Endodermal cell (in vitro differentiated cells): Measurements from ENCODE around the gene USP24. TPM values are rescaled to one million over a fixed set of nuclear protein-coding genes. Genes with fewer than 3 reads are reported as not detected.

Source experiments
- DNase-seq: peaks from one replicate; pipeline ENCODE4 v3.0.0-alpha.2; 2017
- H3K27ac ChIP-seq: 2 replicates; pipeline ENCODE4 v1.5.1; 2013; ENCODE audit warnings: mild to moderate bottlenecking, low read depth, low read length, moderate library complexity
- H3K27me3 ChIP-seq: 2 replicates; pipeline ENCODE4 v1.6.1; 2013; ENCODE audit warnings: mild to moderate bottlenecking, low read length, moderate library complexity; ENCODE audit not compliant: insufficient read depth, control insufficient read depth, poor library complexity, severe bottlenecking
- H3K36me3 ChIP-seq: 2 replicates; pipeline ENCODE4 v1.7.0; 2013; ENCODE audit warnings: mild to moderate bottlenecking, low read length, moderate library complexity; ENCODE audit not compliant: control insufficient read depth, insufficient read depth
- H3K4me1 ChIP-seq: one replicate; pipeline ENCODE4 v1.7.0; 2013; ENCODE audit warnings: low read length; ENCODE audit not compliant: control insufficient read depth, insufficient read depth
- H3K4me3 ChIP-seq: 2 replicates; pipeline ENCODE4 v1.5.1; 2013; ENCODE audit warnings: mild to moderate bottlenecking, low read length, moderate library complexity
- H3K9ac ChIP-seq: 2 replicates; pipeline ENCODE4 v1.6.1; 2013; ENCODE audit warnings: mild to moderate bottlenecking, low read length, moderate library complexity; ENCODE audit not compliant: poor library complexity, severe bottlenecking; ENCODE audit errors: extremely low read depth
- H3K9me3 ChIP-seq: 2 replicates; pipeline ENCODE4 v1.6.1; 2013; ENCODE audit warnings: mild to moderate bottlenecking, low read length, moderate library complexity; ENCODE audit not compliant: control insufficient read depth
- H3K27ac Mint-ChIP-seq: 2 replicates; pipeline ENCODE4 v1.8.0; 2020; ENCODE audit warnings: mixed read lengths
- H3K27me3 Mint-ChIP-seq: 2 replicates; pipeline ENCODE4 v1.8.0; 2021; ENCODE audit warnings: mild to moderate bottlenecking, mixed read lengths; ENCODE audit not compliant: insufficient read depth
- H3K36me3 Mint-ChIP-seq: 2 replicates; pipeline ENCODE4 v1.8.0; 2020; ENCODE audit warnings: low read depth, mixed read lengths
- H3K4me1 Mint-ChIP-seq: 2 replicates; pipeline ENCODE4 v1.8.0; 2020; ENCODE audit warnings: mixed read lengths
- H3K4me3 Mint-ChIP-seq: 2 replicates; pipeline ENCODE4 v1.8.0; 2020; ENCODE audit warnings: mild to moderate bottlenecking, moderate library complexity, mixed read lengths
- H3K9me3 Mint-ChIP-seq: 2 replicates; pipeline ENCODE4 v1.8.0; 2020; ENCODE audit warnings: mild to moderate bottlenecking, mixed read lengths
- CTCF ChIP-seq: fragments of 200-600 bp; sonication (generic); conservative IDR thresholded peaks from 2 replicates; pipeline ENCODE4 v1.5.0; 2021; ENCODE audit warnings: antibody characterized with exemption, mild to moderate bottlenecking
- WGBS, 2 experiments: methylation state at CpG; one replicate each; pipeline versions ENCODE4 v1.1.5 to v1.1.7; 2013; ENCODE audit warnings: missing lambda C conversion rate in 2 of 2, mixed read lengths in 1 of 2; ENCODE audit not compliant: insufficient coverage in 1 of 2, insufficient read length in 1 of 2; 5-methylcytosine and 5-hydroxymethylcytosine counted together
- total RNA-seq, 2 donors: library from RNA; stranded (reverse); fragmentation: NEBNext Ultra II Directional in 1 of 2; extraction: Animal tissue kit (Norgen Biotek cat#: 25700) in 1 of 2; gene quantifications; 2 replicates in 1 of 2; 3 replicates in 1 of 2; pipeline ENCODE4 v1.2.1, GENCODE V29; 2021

The USP24 gene
- total RNA-seq, 2 donors from 2014 or later: 68.2 to 71.5 TPM

- H3K27ac Mint-ChIP-seq: no peak overlapping the region
- no peaks in the 10 kb centered on the region for H3K9me3 Mint-ChIP-seq
- peaks cover 8% of the 10 kb centered on the region for H3K4me1 Mint-ChIP-seq
- Histone ChIP-seq H3K27ac (no peak overlapping the region), H3K36me3 (peaks cover 96% of the 10 kb centered on the region), H3K4me3 (no peak overlapping the region), H3K9ac (no peak overlapping the region), H3K9me3 (no peaks in the 10 kb centered on the region), H3K27me3 (no peaks in the 10 kb centered on the region), H3K4me1 (no peaks in the 10 kb centered on the region)
- TF ChIP-seq CTCF: no peak
- H3K4me3 Mint-ChIP-seq: no peak overlapping the region
- H3K27me3 Mint-ChIP-seq: no peaks in the 10 kb centered on the region
- WGBS, 2 experiments: 96 to 97% methylated on average over 15 to 17 of the region's 17 CpGs
- DNase-seq: peak; percentile 34
- peaks cover 85% of the 10 kb centered on the region for H3K36me3 Mint-ChIP-seq
Observed at GRCh38 chr1:55070293-55071164, 144.6 kb downstream of the USP24 start.

GRCh38 chr1:55069280-55069679 lies 145.9 kb downstream of the USP24 start:
- Histone ChIP-seq H3K4me3 (no peak overlapping the region), H3K9ac (no peak overlapping the region), H3K9me3 (no peaks in the 10 kb centered on the region), H3K27me3 (no peaks in the 10 kb centered on the region), H3K27ac (no peak overlapping the region), H3K4me1 (no peaks in the 10 kb centered on the region), H3K36me3 (peaks cover 88% of the 10 kb centered on the region)
- peak overlapping the region; percentile 11 for H3K27ac Mint-ChIP-seq
- peaks cover 79% of the 10 kb centered on the region for H3K36me3 Mint-ChIP-seq
- WGBS, 2 experiments: 95 to 100% methylated on average over 4 to 7 of the region's 7 CpGs
- H3K9me3 Mint-ChIP-seq: no peaks in the 10 kb centered on the region
- peaks cover 8% of the 10 kb centered on the region for H3K4me1 Mint-ChIP-seq
- no peak overlapping the region for H3K4me3 Mint-ChIP-seq
- peak; percentile 45 for DNase-seq
- H3K27me3 Mint-ChIP-seq: no peaks in the 10 kb centered on the region
- no peak for TF ChIP-seq CTCF

DNA sequence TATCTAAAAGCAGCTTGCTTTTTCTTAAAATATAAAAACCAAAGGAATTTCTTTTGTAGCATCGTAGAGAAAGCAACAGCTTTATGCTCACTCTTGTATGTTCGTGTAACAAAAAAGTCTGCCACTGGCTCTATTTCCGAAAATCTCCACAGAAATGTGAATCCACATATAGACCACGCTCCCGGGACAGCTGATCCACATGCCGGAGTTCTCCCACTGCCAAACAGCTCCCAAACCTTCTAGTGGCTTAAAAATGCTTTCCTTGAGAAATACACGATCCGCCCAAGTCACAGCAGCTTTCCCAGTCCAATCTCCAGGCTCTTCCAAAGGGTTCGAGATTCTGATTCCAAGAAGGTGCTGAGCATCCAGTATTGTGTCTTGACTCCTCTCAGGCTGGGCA lies 146.5 kb downstream of the USP24 start:
- no peaks in the 10 kb centered on the region for H3K27me3 ChIP-seq
- no peaks in the 10 kb centered on the region for H3K27me3 Mint-ChIP-seq
- H3K9ac ChIP-seq: no peak overlapping the region
- H3K9me3 ChIP-seq: no peaks in the 10 kb centered on the region
- no peak overlapping the region for H3K27ac ChIP-seq
- H3K36me3 Mint-ChIP-seq: peaks cover 73% of the 10 kb centered on the region
- WGBS, 2 experiments: 97 to 98% methylated on average over 9 of the region's 9 CpGs
- H3K4me1 ChIP-seq: no peaks in the 10 kb centered on the region
- H3K27ac Mint-ChIP-seq: no peak overlapping the region
- no peak for TF ChIP-seq CTCF
- no peak overlapping the region for H3K4me3 ChIP-seq
- H3K4me3 Mint-ChIP-seq: no peak overlapping the region
- H3K9me3 Mint-ChIP-seq: no peaks in the 10 kb centered on the region
- H3K4me1 Mint-ChIP-seq: peaks cover 8% of the 10 kb centered on the region
- H3K36me3 ChIP-seq: peaks cover 81% of the 10 kb centered on the region
- peak; percentile 43 for DNase-seq
